Thyroid gland (tissue), 4 donors: ENCODE data around the gene FOXN3.

Source experiments
- POLR2A ChIP-seq, 2 donors: fragments of 450-650 bp; IDR thresholded peaks; one replicate each; pipeline ENCODE4 v1.6.1; 2017; ENCODE audit warnings: antibody characterized with exemption in 2 of 2, mild to moderate bottlenecking in 2 of 2, moderate library complexity in 1 of 2
- TF ChIP-seq, protein P1 (sequence below), 6 experiments: fragments of 200-600 bp in 3 of 6; fragments of 450-650 bp in 3 of 6; sonication (generic) in 3 of 6; IDR thresholded peaks; one replicate each; pipeline ENCODE4 v1.5.1; 2016 to 2019; ENCODE audit warnings: antibody characterized with exemption in 6 of 6, mild to moderate bottlenecking in 2 of 6, inconsistent platforms in 1 of 6, moderate library complexity in 1 of 6

DNA sequence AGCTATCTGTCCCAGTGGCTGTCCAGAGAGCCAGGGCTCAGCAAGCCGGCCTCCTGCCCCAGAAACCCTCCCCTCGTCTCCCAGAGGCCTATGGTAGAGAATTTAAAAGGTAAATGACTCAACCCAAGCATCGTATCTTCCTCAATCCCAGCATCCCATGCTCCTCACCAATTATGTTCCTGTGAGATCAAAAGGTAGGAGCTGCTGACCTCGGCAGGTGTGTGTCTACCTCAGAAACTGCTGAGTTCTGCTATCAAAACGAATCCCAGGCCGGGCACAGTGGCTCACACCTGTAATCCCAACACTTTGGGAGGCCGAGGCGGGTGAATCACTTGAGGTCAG is 49.3 kb downstream of the FOXN3 start:
- TF ChIP-seq, protein P1, sequence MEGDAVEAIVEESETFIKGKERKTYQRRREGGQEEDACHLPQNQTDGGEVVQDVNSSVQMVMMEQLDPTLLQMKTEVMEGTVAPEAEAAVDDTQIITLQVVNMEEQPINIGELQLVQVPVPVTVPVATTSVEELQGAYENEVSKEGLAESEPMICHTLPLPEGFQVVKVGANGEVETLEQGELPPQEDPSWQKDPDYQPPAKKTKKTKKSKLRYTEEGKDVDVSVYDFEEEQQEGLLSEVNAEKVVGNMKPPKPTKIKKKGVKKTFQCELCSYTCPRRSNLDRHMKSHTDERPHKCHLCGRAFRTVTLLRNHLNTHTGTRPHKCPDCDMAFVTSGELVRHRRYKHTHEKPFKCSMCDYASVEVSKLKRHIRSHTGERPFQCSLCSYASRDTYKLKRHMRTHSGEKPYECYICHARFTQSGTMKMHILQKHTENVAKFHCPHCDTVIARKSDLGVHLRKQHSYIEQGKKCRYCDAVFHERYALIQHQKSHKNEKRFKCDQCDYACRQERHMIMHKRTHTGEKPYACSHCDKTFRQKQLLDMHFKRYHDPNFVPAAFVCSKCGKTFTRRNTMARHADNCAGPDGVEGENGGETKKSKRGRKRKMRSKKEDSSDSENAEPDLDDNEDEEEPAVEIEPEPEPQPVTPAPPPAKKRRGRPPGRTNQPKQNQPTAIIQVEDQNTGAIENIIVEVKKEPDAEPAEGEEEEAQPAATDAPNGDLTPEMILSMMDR (IDR thresholded peaks at IDR 0.05): no peak
- TF ChIP-seq POLR2A (IDR thresholded peaks at IDR 0.05): no peak
